Measurements from ENCODE around the gene NUP107.

The NUP107 gene

DNA sequence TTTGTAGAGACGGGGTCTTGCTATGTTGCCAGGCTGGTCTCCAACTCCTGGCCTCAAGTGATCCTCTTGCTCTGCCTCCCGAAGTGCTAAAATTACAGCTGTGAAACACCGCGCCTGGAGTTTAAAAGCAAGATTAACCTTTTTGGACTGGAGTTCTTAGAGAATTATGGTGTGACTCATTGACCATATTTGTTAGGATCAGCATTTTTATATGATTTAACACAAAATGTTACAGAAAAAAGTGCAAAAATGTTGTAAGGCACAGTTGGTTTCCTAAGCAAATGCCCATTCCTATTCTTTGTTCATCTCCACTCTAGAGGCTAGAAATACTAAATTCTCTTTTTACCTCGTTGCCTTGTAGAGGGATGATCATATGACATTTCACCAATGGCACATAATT lies 86.8 kb downstream of the NUP107 start:
- no peaks in the 10 kb centered on the region for H3K9me3 ChIP-seq (ENCODE audit: control insufficient read depth, insufficient read depth, low read length)
- H3K9ac ChIP-seq (ENCODE audit: low read depth, low read length): no peak overlapping the region
- no peak overlapping the region for H3K4me3 ChIP-seq (ENCODE audit: low read depth, low read length)
- H3K27ac ChIP-seq (ENCODE audit: low read depth, low read length): no peak overlapping the region
- H3K4me1 ChIP-seq (ENCODE audit: control insufficient read depth, insufficient read depth, low read length): no peaks in the 10 kb centered on the region
- H3K27me3 ChIP-seq (ENCODE audit: control insufficient read depth, insufficient read depth, low read length): no peaks in the 10 kb centered on the region
- no peaks in the 10 kb centered on the region for H3K36me3 ChIP-seq (ENCODE audit: control insufficient read depth, insufficient read depth, low read length)

GRCh38 chr12:68775121-68775630 lies 88.4 kb downstream of the NUP107 start:
- no peak overlapping the region for H3K9ac ChIP-seq (ENCODE audit: low read depth, low read length)
- H3K4me1 ChIP-seq (ENCODE audit: control insufficient read depth, insufficient read depth, low read length): no peaks in the 10 kb centered on the region
- no peaks in the 10 kb centered on the region for H3K9me3 ChIP-seq (ENCODE audit: control insufficient read depth, insufficient read depth, low read length)
- H3K27ac ChIP-seq (ENCODE audit: low read depth, low read length): no peak overlapping the region
- no peaks in the 10 kb centered on the region for H3K36me3 ChIP-seq (ENCODE audit: control insufficient read depth, insufficient read depth, low read length)
- no peaks in the 10 kb centered on the region for H3K27me3 ChIP-seq (ENCODE audit: control insufficient read depth, insufficient read depth, low read length)
- no peak overlapping the region for H3K4me3 ChIP-seq (ENCODE audit: low read depth, low read length)

DNA sequence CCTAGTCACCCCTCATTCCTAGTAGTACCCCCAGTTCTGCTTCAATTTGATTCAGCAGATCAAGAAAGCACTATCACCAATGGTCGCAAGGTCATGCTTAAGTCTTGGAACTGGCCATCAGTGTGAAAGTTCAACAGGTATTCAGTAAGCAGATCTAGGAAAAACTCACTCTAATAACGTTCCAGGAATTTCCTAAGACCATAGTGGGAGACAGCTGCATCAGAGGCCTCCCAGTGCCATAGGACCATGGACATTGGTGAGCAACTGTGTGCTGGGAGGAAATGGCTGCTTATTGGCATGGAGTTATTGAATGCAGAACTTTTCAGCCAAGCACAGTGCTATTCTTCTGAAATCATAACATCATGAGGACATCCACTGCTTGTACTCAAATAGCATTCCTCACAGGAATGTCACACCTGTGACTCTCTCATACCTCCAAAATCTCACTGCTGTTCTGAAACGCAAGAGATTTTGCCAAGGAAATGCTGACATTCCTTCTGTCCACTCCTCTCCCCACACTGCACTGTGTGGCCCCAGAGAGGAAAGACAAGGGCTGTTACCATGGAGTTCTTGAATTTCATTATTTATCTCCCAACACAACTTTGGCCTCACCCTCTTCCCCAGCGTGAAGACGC lies 90.3 kb downstream of the NUP107 start:
- Histone ChIP-seq H3K36me3 (ENCODE audit: control insufficient read depth, insufficient read depth, low read length) (no peaks in the 10 kb centered on the region), H3K27ac (ENCODE audit: low read depth, low read length) (no peak overlapping the region), H3K27me3 (ENCODE audit: control insufficient read depth, insufficient read depth, low read length) (no peaks in the 10 kb centered on the region), H3K9me3 (ENCODE audit: control insufficient read depth, insufficient read depth, low read length) (no peaks in the 10 kb centered on the region), H3K4me3 (ENCODE audit: low read depth, low read length) (no peak overlapping the region), H3K4me1 (ENCODE audit: control insufficient read depth, insufficient read depth, low read length) (no peaks in the 10 kb centered on the region), H3K9ac (ENCODE audit: low read depth, low read length) (no peak overlapping the region)

- Histone ChIP-seq H3K4me3 (ENCODE audit: low read depth, low read length) (no peak overlapping the region), H3K27ac (ENCODE audit: low read depth, low read length) (no peak overlapping the region), H3K36me3 (ENCODE audit: control insufficient read depth, insufficient read depth, low read length) (no peaks in the 10 kb centered on the region), H3K4me1 (ENCODE audit: control insufficient read depth, insufficient read depth, low read length) (no peaks in the 10 kb centered on the region), H3K27me3 (ENCODE audit: control insufficient read depth, insufficient read depth, low read length) (no peaks in the 10 kb centered on the region), H3K9me3 (ENCODE audit: control insufficient read depth, insufficient read depth, low read length) (no peaks in the 10 kb centered on the region), H3K9ac (ENCODE audit: low read depth, low read length) (no peak overlapping the region)
Observed at GRCh38 chr12:68779280-68779679, 92.5 kb downstream of the NUP107 start.

- H3K27me3 ChIP-seq (ENCODE audit: control insufficient read depth, insufficient read depth, low read length): no peaks in the 10 kb centered on the region
- no peaks in the 10 kb centered on the region for H3K36me3 ChIP-seq (ENCODE audit: control insufficient read depth, insufficient read depth, low read length)
- H3K27ac ChIP-seq (ENCODE audit: low read depth, low read length): no peak overlapping the region
- no peak overlapping the region for H3K9ac ChIP-seq (ENCODE audit: low read depth, low read length)
- no peaks in the 10 kb centered on the region for H3K9me3 ChIP-seq (ENCODE audit: control insufficient read depth, insufficient read depth, low read length)
- no peak overlapping the region for H3K4me3 ChIP-seq (ENCODE audit: low read depth, low read length)
- H3K4me1 ChIP-seq (ENCODE audit: control insufficient read depth, insufficient read depth, low read length): no peaks in the 10 kb centered on the region
Observed at GRCh38 chr12:68780731-68781130, 94.0 kb downstream of the NUP107 start.

DNA sequence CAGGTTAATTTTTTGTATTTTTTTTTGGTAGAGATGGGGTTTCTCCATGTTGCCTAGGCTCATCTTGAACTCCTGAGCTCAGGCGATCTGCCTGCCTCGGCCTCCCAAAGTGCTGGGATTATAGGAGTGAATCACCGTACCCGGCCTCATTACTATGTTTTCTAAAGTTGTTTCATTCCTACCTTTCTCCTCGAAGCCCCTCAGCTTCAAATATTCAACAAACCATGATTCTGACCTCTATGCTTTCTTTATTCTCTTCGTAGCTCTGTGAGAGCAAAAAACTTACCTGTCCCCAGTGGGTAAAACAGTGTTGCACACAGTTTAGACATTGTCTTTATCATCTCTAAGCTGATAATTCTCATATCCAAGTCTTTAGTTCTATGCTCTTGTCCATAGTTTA lies 95.0 kb downstream of the NUP107 start:
- Histone ChIP-seq H3K9ac (ENCODE audit: low read depth, low read length) (no peak overlapping the region), H3K27ac (ENCODE audit: low read depth, low read length) (no peak overlapping the region), H3K9me3 (ENCODE audit: control insufficient read depth, insufficient read depth, low read length) (no peaks in the 10 kb centered on the region), H3K4me1 (ENCODE audit: control insufficient read depth, insufficient read depth, low read length) (no peaks in the 10 kb centered on the region), H3K27me3 (ENCODE audit: control insufficient read depth, insufficient read depth, low read length) (no peaks in the 10 kb centered on the region), H3K4me3 (ENCODE audit: low read depth, low read length) (no peak overlapping the region), H3K36me3 (ENCODE audit: control insufficient read depth, insufficient read depth, low read length) (no peaks in the 10 kb centered on the region)

DNA sequence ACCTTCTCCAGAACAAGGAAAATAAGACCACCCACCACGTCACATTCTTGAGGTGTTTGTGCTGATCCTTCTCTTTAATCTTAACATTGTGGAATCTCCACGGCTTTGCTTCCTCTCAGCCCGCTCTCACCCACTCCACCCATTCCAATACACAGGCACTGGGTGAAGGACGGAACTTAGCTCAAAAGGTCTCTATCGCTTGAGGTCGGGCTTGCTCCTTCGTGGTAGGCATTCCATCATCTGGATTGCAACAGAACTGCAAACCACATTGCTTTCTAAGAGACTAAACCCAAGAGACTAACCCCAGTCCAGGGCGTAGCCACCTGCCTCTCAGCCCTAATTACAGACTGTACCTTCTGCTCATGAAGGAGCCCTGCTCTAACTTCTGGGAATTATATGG lies 97.2 kb downstream of the NUP107 start:
- H3K4me1 ChIP-seq (ENCODE audit: control insufficient read depth, insufficient read depth, low read length): no peaks in the 10 kb centered on the region
- H3K9me3 ChIP-seq (ENCODE audit: control insufficient read depth, insufficient read depth, low read length): no peaks in the 10 kb centered on the region
- H3K27ac ChIP-seq (ENCODE audit: low read depth, low read length): no peak overlapping the region
- no peaks in the 10 kb centered on the region for H3K27me3 ChIP-seq (ENCODE audit: control insufficient read depth, insufficient read depth, low read length)
- H3K4me3 ChIP-seq (ENCODE audit: low read depth, low read length): no peak overlapping the region
- H3K36me3 ChIP-seq (ENCODE audit: control insufficient read depth, insufficient read depth, low read length): no peaks in the 10 kb centered on the region
- no peak overlapping the region for H3K9ac ChIP-seq (ENCODE audit: low read depth, low read length)

DNA sequence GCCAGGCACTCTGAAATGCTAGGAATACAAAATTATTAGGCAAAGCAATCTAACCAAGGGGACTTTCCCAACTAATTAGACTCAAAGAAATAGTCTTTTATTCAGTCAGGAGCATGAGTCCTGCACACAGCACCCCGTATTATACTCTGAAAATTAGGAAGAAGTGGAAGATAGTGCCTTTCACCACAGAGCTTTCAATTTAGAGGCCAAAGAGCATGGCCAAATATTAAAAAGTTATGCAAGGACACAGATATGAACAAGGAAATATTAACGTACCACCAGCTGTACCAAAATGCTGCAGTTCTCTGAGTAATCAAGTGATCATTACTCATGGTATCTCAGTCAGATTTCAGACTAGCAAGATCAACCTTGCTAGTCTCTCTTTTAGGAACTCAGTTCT lies 98.6 kb downstream of the NUP107 start:
- H3K27ac ChIP-seq (ENCODE audit: low read depth, low read length): no peak overlapping the region
- H3K36me3 ChIP-seq (ENCODE audit: control insufficient read depth, insufficient read depth, low read length): no peaks in the 10 kb centered on the region
- no peaks in the 10 kb centered on the region for H3K4me1 ChIP-seq (ENCODE audit: control insufficient read depth, insufficient read depth, low read length)
- no peak overlapping the region for H3K4me3 ChIP-seq (ENCODE audit: low read depth, low read length)
- no peak overlapping the region for H3K9ac ChIP-seq (ENCODE audit: low read depth, low read length)
- H3K27me3 ChIP-seq (ENCODE audit: control insufficient read depth, insufficient read depth, low read length): no peaks in the 10 kb centered on the region
- H3K9me3 ChIP-seq (ENCODE audit: control insufficient read depth, insufficient read depth, low read length): no peaks in the 10 kb centered on the region

DNA sequence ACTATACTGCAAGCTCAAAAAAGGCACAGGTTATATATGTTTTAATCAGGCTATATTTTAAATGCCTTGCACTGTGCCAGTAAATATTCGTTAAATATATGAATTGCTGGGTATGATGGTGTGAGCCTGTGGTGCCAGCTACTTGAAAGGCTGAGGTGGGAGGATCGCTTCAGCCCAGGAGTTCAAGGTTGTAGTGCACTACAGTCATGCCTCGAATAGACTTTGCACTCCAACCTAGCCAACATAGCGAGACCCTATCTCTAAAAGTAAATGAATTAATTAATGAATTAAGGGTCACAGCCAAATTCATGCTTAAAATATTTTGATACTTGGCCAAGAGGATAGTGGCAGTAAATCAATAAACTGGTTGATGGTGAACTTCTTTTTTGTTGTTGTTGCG lies 99.0 kb downstream of the NUP107 start:
- no peaks in the 10 kb centered on the region for H3K4me1 ChIP-seq (ENCODE audit: control insufficient read depth, insufficient read depth, low read length)
- H3K27me3 ChIP-seq (ENCODE audit: control insufficient read depth, insufficient read depth, low read length): no peaks in the 10 kb centered on the region
- no peaks in the 10 kb centered on the region for H3K36me3 ChIP-seq (ENCODE audit: control insufficient read depth, insufficient read depth, low read length)
- no peaks in the 10 kb centered on the region for H3K9me3 ChIP-seq (ENCODE audit: control insufficient read depth, insufficient read depth, low read length)
- no peak overlapping the region for H3K4me3 ChIP-seq (ENCODE audit: low read depth, low read length)
- H3K9ac ChIP-seq (ENCODE audit: low read depth, low read length): no peak overlapping the region
- H3K27ac ChIP-seq (ENCODE audit: low read depth, low read length): no peak overlapping the region

GRCh38 chr12:68786929-68787328 lies 100.2 kb downstream of the NUP107 start:
- Histone ChIP-seq H3K9ac (ENCODE audit: low read depth, low read length) (no peak overlapping the region), H3K9me3 (ENCODE audit: control insufficient read depth, insufficient read depth, low read length) (no peaks in the 10 kb centered on the region), H3K27ac (ENCODE audit: low read depth, low read length) (peak overlapping the region; percentile 66), H3K4me3 (ENCODE audit: low read depth, low read length) (no peak overlapping the region), H3K27me3 (ENCODE audit: control insufficient read depth, insufficient read depth, low read length) (no peaks in the 10 kb centered on the region), H3K36me3 (ENCODE audit: control insufficient read depth, insufficient read depth, low read length) (no peaks in the 10 kb centered on the region), H3K4me1 (ENCODE audit: control insufficient read depth, insufficient read depth, low read length) (no peaks in the 10 kb centered on the region)

DNA sequence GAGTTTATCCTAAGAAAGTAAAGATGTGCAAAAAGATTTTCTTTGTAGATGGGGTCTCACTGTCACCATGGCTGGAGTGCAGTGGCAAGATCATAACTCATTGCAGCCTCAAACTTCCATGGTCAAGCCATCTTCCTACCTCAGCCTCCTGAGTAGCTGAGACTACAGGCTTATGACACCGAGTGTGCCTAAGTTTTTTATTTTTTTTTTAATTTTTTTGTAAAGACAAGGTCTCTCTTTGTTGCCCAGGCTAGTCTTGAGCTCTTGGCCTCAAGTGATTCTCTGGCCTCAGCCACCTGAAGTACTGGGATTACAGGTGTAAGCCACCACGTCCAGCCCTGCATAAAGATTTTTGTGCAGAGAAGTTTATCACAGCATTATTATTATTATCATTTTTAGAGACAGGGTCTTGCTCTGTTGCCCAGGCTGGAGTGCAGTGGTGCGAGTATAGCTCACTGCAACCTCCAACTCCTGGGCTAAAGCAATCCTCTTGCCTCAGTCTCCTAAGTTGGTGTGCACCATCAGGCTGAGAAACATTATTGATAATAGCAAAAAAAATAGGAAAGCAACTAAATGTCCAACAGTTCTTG lies 101.9 kb downstream of the NUP107 start:
- Histone ChIP-seq H3K9me3 (ENCODE audit: control insufficient read depth, insufficient read depth, low read length) (no peaks in the 10 kb centered on the region), H3K4me3 (ENCODE audit: low read depth, low read length) (no peak overlapping the region), H3K9ac (ENCODE audit: low read depth, low read length) (no peak overlapping the region), H3K36me3 (ENCODE audit: control insufficient read depth, insufficient read depth, low read length) (no peaks in the 10 kb centered on the region), H3K27ac (ENCODE audit: low read depth, low read length) (no peak overlapping the region), H3K27me3 (ENCODE audit: control insufficient read depth, insufficient read depth, low read length) (no peaks in the 10 kb centered on the region), H3K4me1 (ENCODE audit: control insufficient read depth, insufficient read depth, low read length) (no peaks in the 10 kb centered on the region)
